Breast epithelium (tissue), 3 donors: ENCODE results near the gene CLSTN1.

Experiments used
- CTCF ChIP-seq, 3 donors: fragments of 450-650 bp; IDR thresholded peaks; one replicate each; pipeline ENCODE4 v1.5.1; 2016 to 2017; ENCODE audit warnings: antibody characterized with exemption in 3 of 3, mild to moderate bottlenecking in 3 of 3, moderate library complexity in 3 of 3
- POLR2A ChIP-seq: fragments of 450-650 bp; IDR thresholded peaks from one replicate; pipeline ENCODE4 v1.6.1; 2016; ENCODE audit warnings: antibody characterized with exemption, mild to moderate bottlenecking, moderate library complexity

- TF ChIP-seq POLR2A (no peak), CTCF (IDR thresholded peaks at IDR 0.05) (no peak)
Observed at GRCh38 chr1:9868244-9868590, 44.5 kb upstream of the CLSTN1 start.
